ENCODE measurements around the gene CDH22.

CDH22 gene

GRCh38 chr20:46151936-46152335 lies 156.4 kb downstream of the CDH22 start:
- Histone ChIP-seq H3K4me2 (ENCODE audit: low read length) (no peak overlapping the region), H3K9me3 (ENCODE audit: insufficient read depth, low read length) (no peaks in the 10 kb centered on the region), H3K27me3 (ENCODE audit: low read depth, low read length) (peaks cover 37% of the 10 kb centered on the region), H3K4me3 (ENCODE audit: low read length) (no peak overlapping the region), H3K9ac (ENCODE audit: low read length) (no peak overlapping the region), H3K4me1 (ENCODE audit: low read length) (no peaks in the 10 kb centered on the region), H4K20me1 (ENCODE audit: insufficient read depth, low read length) (no peaks in the 10 kb centered on the region), H3K79me2 (ENCODE audit: low read length) (no peaks in the 10 kb centered on the region), H3K36me3 (replicated peaks; ENCODE audit: low read depth, low read length) (no peaks in the 10 kb centered on the region), H2AFZ (ENCODE audit: low read depth, low read length) (no peak overlapping the region), H3K27ac (ENCODE audit: low read length) (no peak overlapping the region)
- peak; percentile 82 for TF ChIP-seq CTCF (IDR thresholded peaks at IDR 0.05; ENCODE audit: low read depth, low read length)
- TF ChIP-seq EZH2phosphoT487 (IDR thresholded peaks at IDR 0.05; ENCODE audit: low read depth), result no peak

GRCh38 chr20:46150943-46151342 lies 157.4 kb downstream of the CDH22 start:
- Histone ChIP-seq H3K9me3 (ENCODE audit: insufficient read depth, low read length) (no peaks in the 10 kb centered on the region), H3K4me2 (ENCODE audit: low read length) (no peak overlapping the region), H3K4me1 (ENCODE audit: low read length) (no peaks in the 10 kb centered on the region), H3K4me3 (ENCODE audit: low read length) (no peak overlapping the region), H3K36me3 (replicated peaks; ENCODE audit: low read depth, low read length) (no peaks in the 10 kb centered on the region), H3K9ac (ENCODE audit: low read length) (no peak overlapping the region), H3K79me2 (ENCODE audit: low read length) (no peaks in the 10 kb centered on the region), H2AFZ (ENCODE audit: low read depth, low read length) (no peak overlapping the region), H3K27me3 (ENCODE audit: low read depth, low read length) (peaks cover 44% of the 10 kb centered on the region), H3K27ac (ENCODE audit: low read length) (no peak overlapping the region), H4K20me1 (ENCODE audit: insufficient read depth, low read length) (no peaks in the 10 kb centered on the region)
- TF ChIP-seq CTCF (IDR thresholded peaks at IDR 0.05; ENCODE audit: low read depth, low read length), result no peak
- no peak for TF ChIP-seq EZH2phosphoT487 (IDR thresholded peaks at IDR 0.05; ENCODE audit: low read depth)

GRCh38 chr20:46148313-46149208 lies 159.7 kb downstream of the CDH22 start:
- Histone ChIP-seq H3K4me2 (ENCODE audit: low read length) (no peak overlapping the region), H3K27ac (ENCODE audit: low read length) (no peak overlapping the region), H3K9ac (ENCODE audit: low read length) (no peak overlapping the region), H2AFZ (ENCODE audit: low read depth, low read length) (no peak overlapping the region), H3K27me3 (ENCODE audit: low read depth, low read length) (peaks cover 39% of the 10 kb centered on the region), H3K36me3 (replicated peaks; ENCODE audit: low read depth, low read length) (no peaks in the 10 kb centered on the region), H3K4me1 (ENCODE audit: low read length) (no peaks in the 10 kb centered on the region), H4K20me1 (ENCODE audit: insufficient read depth, low read length) (no peaks in the 10 kb centered on the region), H3K79me2 (ENCODE audit: low read length) (no peaks in the 10 kb centered on the region), H3K9me3 (ENCODE audit: insufficient read depth, low read length) (no peaks in the 10 kb centered on the region), H3K4me3 (ENCODE audit: low read length) (no peak overlapping the region)
- TF ChIP-seq CTCF (IDR thresholded peaks at IDR 0.05; ENCODE audit: low read depth, low read length) (no peak), EZH2phosphoT487 (IDR thresholded peaks at IDR 0.05; ENCODE audit: low read depth) (no peak)

- H3K4me3 ChIP-seq (ENCODE audit: low read length), result no peak overlapping the region
- H3K27me3 ChIP-seq (ENCODE audit: low read depth, low read length), result peaks cover 68% of the 10 kb centered on the region
- no peaks in the 10 kb centered on the region for H3K4me1 ChIP-seq (ENCODE audit: low read length)
- H3K36me3 ChIP-seq (replicated peaks; ENCODE audit: low read depth, low read length), result no peaks in the 10 kb centered on the region
- no peak overlapping the region for H3K27ac ChIP-seq (ENCODE audit: low read length)
- no peak overlapping the region for H2AFZ ChIP-seq (ENCODE audit: low read depth, low read length)
- no peak overlapping the region for H3K4me2 ChIP-seq (ENCODE audit: low read length)
- no peak for TF ChIP-seq CTCF (IDR thresholded peaks at IDR 0.05; ENCODE audit: low read depth, low read length)
- no peak for TF ChIP-seq EZH2phosphoT487 (IDR thresholded peaks at IDR 0.05; ENCODE audit: low read depth)
- H3K79me2 ChIP-seq (ENCODE audit: low read length), result no peaks in the 10 kb centered on the region
- no peaks in the 10 kb centered on the region for H3K9me3 ChIP-seq (ENCODE audit: insufficient read depth, low read length)
- no peaks in the 10 kb centered on the region for H4K20me1 ChIP-seq (ENCODE audit: insufficient read depth, low read length)
- no peak overlapping the region for H3K9ac ChIP-seq (ENCODE audit: low read length)
Measured at GRCh38 chr20:46145713-46146112, 162.6 kb downstream of the CDH22 start.
